OCI-LY3 (cell line): ENCODE measurements around the gene SALL3.

Experiments
- CTCF ChIP-seq: fragments of 200-600, 300-600 bp; sonication (generic); IDR thresholded peaks from 2 replicates; pipeline ENCODE4 v1.5.1; 2014; ENCODE audit warnings: antibody characterized with exemption, low read length, low read depth
- EZH2phosphoT487 ChIP-seq: fragments of 200-600 bp; shearing (Covaris generic); IDR thresholded peaks from 2 replicates; pipeline ENCODE4 v1.6.1; 2018; ENCODE audit warnings: antibody characterized with exemption, mixed run types, low read depth

- TF ChIP-seq CTCF (no peak), EZH2phosphoT487 (no peak)
These were observed 11.8 kb downstream of the SALL3 start for GRCh38 chr18:78991446-78991845.
